ENCODE results near the gene PHLDA2.
A peak's percentile ranks its signal among the peaks of the same experiment; 100 is the strongest.
"Not testable (repeated sequence)": the region's sequence is repeated elsewhere in the genome, so short reads cannot be mapped to it uniquely, and the experiment has no call there.

Gene PHLDA2

DNA sequence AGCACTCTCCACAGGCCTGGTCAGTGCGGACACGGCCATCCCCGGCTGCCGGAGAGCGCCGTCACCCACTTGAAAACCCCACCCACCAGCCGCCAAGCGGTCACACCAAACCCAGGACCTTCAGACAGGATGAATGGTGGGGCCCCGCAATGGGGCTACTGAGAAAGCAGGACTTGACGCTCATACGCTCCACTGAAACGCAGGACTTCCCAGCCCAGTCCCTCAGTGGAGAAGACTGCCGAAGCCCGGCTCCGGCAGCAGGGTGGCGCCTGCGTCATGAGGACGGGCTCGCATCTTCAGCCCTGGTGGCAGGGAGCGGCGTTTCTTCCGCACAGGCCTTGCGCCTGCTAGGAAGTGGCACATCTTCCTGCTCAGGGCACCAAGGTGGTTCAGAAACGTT lies 15.3 kb upstream of the PHLDA2 start:
- DNase-seq = no peak

DNA sequence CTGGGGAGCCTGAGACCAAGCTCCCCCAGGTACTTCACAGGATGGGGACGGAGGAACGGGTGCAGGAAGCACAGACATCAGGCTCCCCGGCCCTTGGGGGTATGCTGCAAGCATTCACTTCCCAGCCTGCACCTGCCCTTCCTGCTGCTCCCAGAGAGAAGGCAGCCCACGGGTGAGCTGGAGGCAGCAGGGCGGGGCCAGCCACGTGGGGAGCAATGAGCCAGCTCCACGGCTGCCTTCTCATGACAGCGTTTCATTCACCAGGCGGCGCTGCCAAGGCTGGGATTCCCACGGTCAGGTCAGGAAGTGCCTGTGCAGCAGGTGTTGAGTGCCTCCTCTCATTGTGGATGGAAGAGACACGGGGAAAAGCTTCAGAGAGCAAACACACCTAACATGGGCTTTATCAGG lies 14.5 kb upstream of the PHLDA2 start:
- DNase-seq = no peak

DNA sequence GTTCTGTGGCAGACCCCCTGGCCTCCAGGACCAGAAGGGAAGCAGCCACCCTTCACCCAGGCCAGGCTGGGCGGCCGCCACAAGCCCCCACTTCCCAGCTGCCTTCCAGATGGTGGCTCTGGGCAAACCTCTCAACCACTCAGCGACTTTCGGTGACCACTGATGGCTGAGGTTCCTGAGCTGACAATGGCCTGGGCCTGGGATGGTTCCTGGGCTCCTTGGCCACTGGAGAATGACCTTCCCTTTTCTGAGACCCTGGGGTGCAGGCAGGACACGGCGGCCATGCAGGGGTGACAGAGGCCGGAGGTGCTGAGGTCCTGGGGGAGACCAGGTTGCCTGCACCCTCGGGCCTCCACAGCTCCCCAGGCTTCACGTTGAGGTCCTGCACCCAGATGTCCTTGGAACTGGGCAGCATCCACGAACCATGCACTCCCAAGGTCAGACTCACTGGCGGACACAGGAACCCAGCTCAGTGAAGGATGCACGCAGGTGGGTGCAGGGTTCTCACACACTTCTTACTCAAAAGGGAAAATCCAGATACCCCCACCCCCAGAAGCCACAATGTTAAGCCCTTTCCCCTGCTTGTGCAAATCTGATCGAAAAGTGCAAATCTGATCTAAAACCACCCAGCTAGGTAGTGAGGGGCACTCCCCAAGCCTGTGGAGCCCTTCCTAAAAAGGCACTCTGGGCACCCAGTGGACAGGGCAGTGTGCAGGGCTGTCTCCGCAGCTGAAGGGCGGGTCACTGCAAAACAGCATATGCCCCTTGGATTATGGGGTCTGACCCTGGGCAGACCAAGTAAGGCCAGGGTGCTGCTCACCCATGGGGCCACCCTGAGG lies 13.9 kb upstream of the PHLDA2 start:
- DNase-seq = no peak

DNA sequence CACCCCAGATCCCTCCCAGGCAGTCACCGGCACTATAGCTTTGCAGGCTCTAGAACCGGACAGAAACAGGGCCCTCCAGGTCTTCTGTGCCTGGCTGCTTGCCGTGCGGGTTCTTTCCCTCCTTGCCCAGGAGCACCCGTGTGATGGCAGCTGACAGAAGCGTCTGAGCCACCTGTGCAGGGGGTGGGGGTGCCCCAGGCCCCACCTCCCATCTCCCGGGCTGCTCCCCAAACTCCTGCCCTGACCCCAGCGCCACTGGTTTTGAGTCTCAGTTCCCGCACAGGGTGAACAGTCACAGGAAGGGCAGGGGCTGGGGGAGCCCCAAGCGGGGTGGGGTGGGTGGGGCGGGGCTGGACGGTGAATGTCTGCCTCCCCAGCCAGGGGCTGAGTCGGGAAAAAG lies 13.2 kb upstream of the PHLDA2 start:
- no peak for DNase-seq

DNA sequence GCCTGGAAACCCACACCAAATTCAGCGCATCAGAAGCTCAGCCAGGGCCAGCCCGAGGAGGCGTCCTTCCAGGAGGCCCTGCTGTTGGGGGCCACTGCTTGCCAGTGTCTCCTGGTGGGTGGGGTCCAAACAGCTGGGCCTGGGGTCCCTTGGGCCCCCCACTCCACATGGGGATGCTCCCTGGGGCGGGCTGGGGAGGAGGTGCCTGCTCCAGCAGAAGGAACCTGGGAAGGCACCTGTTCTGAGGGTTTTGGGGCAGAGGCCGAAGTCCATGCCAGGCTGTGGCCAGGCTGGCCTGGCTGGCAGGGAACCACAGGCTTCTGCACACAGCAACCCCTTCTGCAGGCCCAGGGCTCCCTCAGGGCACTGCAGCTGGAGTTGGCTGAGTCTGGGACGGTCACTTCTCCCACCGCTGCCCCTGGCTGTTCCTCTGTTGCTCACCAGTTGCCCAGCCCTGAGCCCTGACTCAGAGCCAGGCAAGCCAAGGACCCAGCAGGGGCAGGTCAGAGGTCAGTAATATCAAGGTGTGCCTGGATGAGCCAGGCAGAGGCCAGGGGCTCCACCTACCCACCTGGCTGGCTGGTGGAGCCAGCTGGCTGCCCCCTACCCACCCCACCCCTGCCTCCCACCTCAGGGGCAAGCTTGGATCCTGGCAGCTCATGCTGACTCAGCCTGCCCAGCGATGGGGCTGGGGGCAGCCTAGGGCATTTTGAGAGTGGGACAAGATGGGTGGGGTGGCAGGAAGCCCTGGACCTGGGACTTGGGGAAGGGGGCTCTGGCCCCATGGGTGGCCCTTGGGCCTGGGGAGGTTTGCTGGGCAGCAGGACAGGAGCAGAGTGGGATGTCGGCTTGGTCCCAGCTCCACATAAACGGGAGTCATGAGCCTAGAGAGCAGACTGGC lies 12.0 kb upstream of the PHLDA2 start:
- DNase-seq = no peak

DNA sequence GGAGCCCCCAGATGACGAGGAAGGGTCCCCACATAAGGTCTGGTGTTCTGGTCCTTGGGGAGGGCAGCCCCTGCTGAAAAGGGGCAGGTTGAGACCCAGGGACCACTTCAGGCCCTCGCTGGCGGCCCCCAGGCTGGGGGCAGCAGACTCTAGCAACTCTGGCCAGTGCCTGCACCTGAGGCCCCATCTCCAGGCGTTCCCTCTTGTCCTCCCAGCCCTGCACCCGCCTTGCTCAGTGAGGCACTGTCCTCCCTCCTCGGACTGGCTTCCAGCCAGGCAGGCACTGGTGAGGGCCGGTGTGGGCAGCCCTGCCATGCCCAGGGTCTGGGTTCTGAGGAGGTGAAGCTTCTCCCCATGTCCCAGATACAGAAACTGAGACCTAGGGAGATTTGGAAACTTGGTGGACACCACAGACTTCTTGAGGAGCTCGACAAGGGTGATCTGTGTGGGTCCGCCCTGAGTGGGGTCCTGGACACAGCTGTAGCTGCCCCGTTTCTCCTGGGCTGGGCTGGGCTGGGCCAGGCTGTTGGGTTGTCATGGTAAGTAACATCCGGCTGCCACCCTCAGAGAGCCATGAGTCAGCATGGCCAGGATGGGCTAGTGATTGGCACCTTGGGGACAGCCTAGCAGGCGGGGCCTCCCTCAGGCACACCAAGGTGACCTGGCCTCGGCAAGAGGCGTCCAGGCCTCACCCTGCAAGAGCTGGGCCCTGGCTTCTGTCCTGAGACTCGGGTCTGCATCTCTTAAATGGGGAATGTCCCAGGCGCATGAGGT lies 11.1 kb upstream of the PHLDA2 start:
- peak in 1 of 2 experiments; percentile 19 for DNase-seq

DNA sequence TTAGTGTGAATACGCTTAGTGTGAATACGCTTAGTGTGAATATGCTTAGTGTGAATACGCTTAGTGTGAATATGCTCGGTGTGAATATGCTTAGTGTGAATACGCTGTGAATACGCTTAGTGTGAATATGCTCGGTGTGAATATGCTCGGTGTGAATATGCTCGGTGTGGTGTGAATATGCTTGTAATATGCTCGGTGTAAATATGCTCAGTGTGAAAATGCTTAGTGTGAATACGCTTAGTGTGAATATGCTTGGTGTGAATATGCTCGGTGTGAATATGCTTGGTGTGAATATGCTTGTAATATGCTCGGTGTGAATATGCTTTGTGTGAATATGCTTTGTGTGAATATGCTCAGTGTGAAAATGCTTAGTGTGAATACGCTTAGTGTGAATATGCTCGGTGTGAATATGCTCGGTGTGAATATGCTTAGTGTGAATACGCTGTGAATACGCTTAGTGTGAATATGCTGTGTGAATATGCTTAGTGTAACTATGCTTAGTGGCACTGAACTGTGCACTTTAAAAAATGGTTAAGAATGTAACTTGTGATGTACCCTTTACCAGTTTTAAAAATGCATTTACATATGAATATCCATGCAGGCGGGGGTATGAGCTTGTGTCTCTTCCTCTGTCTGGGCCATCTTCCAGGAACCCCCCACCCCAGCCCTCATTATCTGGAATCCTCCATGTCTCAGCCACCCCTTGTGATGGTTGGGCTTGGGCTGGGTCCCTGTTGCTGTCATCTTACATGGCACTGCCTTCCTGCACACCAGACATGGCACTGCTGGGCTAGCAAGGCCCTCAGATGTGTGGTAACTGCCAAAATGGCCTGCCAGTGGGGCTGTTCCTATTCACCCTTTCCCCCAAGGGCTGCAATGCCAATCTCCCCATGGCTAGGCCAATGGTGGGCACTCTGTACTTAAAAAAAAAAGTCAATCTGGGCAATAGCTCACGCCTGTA lies 9.5 kb upstream of the PHLDA2 start:
- DNase-seq = not testable (repeated sequence)

DNA sequence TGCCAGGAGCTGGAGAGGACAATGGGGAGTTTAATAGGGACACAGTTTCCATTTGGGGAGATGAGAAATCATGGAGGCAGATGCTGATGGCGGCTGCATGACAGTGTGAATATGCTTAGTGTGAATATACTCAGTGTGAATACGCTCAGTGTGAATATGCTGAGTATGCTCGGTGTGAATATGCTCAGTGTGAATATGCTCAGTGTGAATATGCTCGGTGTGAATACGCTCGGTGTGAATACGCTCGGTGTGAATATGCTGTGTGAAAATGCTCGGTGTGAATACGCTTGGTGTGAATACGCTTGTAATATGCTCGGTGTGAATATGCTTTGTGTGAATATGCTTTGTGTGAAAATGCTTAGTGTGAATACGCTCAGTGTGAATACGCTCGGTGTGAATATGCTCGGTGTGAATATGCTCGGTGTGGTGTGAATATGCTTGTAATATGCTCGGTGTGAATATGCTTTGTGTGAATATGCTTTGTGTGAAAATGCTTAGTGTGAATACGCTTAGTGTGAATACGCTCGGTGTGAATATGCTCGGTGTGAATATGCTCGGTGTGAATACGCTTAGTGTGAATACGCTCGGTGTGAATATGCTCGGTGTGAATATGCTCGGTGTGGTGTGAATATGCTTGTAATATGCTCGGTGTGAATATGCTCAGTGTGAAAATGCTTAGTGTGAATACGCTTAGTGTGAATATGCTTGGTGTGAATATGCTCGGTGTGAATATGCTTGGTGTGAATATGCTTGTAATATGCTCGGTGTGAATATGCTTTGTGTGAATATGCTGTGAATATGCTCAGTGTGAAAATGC lies 8.6 kb upstream of the PHLDA2 start:
- DNase-seq = not testable (repeated sequence)

DNA sequence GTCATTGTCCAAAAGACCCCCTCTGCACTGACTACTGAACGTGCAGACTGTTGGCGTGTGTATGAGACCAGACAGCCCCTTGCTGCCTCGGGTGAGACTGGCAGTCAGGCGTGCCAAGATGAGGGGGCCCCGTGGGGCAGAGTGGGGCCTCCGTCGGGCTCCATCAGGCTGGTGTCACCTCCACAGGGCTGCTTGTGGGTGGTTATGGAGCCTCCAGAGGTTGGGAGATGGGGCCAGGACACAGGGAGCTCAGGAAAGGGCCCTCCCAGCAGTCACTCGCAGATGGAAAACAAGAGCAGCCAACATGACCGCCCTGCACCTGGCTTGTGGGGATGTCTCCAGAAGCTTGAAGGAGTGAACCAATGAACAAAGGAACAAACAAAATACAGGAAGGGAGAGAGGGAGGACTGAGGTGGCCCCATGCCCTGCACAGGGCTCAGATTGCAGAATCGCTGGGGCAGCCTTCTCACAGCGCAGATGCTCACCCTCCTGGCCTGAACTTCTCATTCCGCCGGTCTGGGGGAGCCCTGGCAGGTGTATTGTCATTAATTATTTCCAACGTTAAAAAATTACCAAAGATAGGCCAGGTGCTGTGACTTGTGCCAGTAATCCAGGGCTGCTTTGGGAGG lies 5.5 kb upstream of the PHLDA2 start:
- DNase-seq = no peak

DNA sequence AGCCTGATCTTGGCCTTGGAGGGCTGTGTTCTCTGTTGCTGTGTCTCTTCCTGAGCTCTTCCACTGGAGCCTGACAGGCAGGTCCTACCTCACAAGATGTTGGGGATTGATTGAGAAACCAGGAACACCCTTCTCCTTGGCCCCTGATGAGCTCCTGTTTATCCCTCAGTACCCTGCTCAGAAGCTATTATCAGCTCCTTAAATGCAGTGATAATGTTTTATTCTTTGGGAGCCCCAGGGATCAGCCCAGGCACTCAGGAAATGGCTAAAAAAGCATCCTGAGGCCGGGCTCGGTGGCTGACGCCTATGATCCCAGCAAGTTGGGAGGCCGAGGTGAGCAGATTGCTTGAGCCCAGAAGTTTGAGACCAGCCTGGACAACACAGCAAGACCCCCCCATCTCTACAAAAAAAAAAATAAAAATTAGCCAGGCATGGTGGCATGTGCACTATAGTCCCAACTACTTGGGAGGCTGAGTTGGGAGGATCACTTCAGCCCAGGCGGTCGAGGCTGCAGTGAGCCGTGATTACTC lies 4.9 kb upstream of the PHLDA2 start:
- DNase-seq = no peak

DNA sequence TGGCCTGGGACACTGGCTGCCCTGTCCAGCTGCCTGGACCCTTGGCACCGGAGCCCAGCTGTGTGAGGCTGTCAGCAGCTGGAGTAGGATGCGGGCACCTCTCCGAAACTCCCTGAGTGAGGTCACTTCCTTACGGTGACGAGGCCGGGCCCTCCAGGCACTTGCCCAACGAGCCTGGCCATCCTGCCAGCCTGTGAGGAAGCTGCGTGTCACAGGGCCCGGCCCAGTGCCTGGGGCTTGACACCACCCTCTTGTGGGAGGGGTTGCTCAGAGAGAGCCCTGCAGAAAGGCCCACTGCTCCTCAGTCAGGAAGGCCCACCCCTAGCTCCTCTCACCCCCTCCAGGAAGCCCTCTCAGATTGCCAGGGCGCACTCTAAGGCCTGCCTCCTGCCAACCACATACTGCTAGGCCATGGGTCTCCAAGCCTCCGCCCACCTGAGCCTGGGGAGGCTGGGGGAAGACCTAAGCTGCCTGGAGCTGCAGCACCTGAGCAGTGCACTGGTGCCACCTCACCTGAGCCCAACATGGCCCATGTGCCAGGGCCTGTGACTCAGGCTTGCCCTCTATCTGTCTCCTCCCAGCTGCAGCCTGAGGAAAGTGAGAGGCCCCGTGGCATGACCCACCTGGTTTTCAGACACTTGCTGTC lies 4.3 kb upstream of the PHLDA2 start:
- peak in 1 of 2 experiments; percentile 20 for DNase-seq

DNA sequence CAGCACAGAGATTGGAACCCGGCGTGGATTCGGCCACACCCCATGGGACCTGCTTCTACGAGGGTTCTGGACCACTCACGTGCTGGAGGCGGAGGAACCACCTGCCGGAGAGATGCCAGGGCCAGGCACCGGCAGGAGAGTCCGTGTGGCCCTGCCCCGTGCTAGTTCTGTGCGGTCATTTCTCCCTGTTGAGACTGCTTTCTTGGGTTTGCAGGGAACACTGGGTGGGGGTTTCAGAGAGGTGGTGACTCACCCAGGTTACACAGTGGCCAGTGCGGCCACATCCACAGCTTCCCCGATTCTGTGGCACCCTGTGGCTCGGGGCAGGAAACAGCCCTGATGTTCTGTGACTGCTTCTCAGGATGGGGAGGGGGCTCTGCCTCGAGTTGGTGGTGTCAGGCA lies 3.6 kb upstream of the PHLDA2 start:
- no peak for DNase-seq

DNA sequence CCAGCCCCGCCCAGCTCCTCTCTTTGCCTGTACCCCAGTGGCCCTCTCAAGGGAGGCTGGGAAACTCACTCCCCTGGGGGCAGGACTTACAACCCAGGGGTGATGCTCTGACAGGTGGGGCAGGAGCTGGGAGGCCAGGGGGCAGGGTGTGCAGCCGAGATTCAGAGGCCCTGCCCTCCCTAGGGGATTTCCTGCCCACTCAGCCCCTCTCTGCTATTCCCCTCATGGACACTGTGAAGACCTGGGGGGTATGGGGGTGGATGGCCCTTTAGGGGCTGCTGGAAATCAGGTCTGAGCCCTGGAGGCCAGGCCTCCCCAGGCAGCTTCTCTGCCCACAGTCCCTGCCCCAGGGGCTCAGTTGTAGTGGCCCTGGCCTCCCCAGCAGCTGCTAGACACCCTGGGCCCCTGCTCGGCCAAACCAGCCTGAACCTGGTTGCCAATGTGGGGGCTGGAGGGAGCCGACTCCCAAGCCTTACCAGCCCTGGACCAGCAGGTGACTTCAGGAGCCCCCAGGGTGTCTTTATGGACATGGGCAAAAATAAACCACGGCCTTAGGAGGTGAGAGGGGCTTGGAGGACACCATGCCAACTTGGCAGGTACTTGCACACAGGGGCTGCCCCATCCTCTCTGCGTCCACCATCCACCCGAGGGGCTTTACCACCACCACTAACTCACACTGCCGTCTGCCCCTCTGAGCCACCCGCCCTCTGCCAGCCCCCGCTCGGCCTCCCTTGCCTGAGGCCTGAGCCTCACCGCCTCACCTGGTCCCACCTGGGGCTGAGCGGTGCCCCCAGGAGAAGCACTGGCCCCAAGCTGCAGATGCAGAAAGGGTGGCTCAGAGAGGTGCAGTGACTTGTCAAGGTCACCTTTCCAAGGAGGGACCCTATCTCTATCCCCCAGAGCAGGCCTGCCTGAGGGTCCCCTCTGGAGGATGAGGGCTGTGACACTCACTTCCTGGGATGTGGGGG lies 2.8 kb upstream of the PHLDA2 start:
- DNase-seq = no peak

DNA sequence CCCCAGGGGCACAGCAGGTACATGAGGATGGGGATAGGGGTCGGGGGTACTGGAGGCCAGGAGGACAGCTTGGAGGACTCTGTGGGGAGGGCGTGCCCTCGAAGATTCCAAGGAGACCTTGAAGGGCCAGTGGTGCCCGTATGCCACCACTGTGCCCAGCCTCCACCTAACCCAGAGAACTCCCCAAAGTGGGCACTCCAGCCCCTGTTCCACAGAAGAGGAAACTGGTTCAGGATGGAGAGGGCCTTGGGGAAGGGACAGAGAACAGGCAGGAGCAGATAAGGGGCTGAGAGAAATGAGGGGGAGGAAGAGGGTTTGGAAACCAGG lies 2.2 kb upstream of the PHLDA2 start:
- DNase-seq = no peak

DNA sequence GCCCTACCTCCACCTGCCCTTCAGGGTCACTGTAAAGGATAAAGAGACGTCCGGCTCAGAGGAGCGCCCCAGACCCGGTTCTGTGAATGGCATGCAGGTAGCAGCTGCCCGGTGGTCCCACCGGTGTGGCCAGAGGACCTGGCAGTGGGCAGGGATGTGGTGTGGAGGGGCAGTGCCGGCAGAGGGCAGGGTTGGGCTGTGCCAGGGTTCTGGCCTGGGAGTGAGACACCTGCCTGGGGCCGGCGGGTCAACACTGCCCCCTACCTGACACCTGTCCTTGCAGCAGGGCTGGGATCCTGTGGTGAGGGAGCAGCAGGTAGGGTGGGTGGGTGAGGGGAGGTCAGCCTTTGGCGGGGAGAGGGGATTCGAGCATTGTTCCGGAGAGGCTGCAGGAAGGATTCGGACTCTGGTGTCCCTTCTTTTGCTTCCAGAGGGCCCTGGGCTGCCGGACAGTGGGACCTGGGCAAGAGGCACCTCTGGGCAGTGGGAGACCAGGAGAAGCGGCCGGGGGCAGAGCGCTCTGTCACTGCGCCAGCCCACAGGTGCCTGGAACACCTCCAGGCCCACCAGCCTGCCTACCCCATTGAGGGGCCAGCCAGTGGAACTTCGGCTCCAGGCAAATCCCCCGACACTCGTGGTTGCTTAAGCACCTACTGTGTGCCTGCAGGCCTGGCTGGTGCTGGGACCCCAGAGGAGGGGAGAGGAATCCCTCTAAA lies 1.6 kb upstream of the PHLDA2 start:
- peak; percentile 23 to 43 for DNase-seq

DNA sequence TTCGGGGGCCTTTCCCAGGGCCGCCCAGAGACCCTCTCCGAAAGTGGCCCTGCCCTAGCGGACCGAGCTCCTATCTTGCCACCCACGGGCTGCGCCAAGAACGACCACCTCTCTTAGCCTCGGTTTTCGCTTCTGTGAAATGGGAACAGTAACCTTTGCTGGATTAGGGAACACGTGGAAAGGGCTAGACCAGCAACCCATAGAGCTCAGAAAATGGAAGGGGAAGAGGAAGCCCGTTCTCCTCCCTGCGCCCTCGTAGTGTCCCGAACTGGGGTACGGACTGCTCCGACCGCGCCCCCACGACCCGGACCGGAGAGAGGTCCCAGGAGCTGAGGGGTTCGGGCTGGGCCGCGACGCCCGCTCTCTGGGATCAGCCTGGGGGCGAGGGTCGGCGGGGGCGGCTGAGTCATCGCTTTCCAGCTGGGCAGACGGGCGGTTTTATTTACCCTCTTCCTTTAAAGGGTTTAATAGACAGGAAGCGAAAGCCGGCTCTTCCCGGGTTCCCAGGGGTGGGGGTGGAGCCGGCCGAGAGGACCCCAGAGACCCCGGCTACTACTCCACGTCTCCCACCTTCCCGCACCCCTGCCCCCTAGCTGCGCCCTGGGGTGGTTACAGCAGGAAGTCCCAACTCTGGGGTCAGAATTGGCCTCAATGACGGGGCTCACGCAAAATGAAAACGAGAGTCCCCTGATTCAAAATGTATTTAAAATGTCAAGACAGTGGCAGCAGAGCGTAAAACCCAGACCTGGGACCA lies 907 bp upstream of the PHLDA2 start:
- peak in 1 of 2 experiments; percentile 21 for DNase-seq

DNA sequence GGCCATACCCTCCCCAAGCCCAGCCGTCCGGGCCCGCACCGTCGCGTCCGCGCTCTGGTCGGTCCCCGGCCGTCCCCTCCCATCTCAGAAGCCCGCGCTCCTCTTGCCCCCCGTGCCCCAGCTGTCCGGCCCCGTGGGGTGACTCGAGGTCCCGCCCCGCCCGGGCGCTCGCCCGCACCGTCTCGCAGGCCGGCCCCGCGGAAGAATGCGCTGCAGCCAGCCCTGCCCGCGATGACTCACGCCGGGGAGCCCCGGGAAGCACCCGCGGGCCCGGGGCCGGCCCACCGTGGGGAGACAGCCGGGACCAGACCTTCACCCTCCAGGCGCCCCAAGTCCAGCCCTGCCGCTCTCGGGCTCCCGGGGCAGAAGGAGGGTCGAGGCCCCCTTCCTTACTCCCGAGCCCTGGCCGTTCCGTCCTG lies 320 bp upstream of the PHLDA2 start:
- DNase-seq = peak; percentile 26 to 53

Measured in stimulated activated CD4-positive, alpha-beta T cell treated with anti-CD3 and anti-CD28 coated beads, Interleukin-4, amount 100 ng/mL, for 4 hours (primary cell).